ENCODE results near the gene PLCB2.

GRCh38 chr15:40290918-40291574 lies 16.7 kb downstream of the PLCB2 start:
- no peak for TF ChIP-seq CTCF (IDR thresholded peaks at IDR 0.05)
- peak; percentile 27 for TF ChIP-seq EZH2 (IDR thresholded peaks at IDR 0.05)

Measured in neural progenitor cell (in vitro differentiated cells).